ENCODE measurements around the gene RGS4.

RGS4 gene

DNA sequence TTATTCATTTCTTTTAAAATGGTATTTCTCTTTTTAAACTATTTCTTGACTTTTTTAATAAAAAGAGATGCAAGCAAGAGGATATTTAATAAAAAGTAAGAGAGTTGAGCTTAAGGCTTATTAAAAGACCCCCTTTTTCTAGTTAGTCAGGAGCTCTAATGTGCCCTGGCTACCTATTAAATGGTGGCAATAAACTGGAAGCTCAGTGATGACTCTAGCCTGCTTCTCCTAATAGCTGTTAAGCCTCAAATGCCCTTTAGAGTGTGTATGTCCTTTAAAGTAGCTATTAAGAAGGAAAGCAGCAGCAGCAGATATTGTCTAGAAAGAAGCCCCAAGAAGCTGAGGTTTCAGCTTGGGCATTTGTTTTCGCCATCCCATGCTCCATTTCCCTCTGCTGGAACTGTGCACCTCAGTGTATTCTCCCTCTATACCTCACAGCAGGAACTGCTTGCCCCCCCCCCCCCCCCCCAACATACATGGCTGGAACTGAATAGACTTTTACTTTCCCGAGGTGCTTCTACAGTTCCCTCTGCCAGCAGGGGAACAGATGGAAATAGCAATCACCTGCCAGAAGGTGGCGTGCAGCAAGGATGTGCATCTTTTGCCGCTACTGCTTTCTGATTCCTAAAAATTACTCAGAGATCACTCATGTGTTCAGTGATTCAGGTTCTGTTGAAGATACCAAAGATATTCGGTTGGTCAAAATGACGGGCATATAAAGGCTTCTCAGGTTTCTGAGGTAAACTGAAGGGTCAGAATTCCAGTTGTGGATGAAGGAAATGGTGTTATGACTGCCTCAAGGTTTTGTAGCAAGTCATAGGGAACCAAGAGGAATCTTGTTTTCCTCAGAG, 2.5 kb downstream of the RGS4 start:
- TF ChIP-seq, protein P1, sequence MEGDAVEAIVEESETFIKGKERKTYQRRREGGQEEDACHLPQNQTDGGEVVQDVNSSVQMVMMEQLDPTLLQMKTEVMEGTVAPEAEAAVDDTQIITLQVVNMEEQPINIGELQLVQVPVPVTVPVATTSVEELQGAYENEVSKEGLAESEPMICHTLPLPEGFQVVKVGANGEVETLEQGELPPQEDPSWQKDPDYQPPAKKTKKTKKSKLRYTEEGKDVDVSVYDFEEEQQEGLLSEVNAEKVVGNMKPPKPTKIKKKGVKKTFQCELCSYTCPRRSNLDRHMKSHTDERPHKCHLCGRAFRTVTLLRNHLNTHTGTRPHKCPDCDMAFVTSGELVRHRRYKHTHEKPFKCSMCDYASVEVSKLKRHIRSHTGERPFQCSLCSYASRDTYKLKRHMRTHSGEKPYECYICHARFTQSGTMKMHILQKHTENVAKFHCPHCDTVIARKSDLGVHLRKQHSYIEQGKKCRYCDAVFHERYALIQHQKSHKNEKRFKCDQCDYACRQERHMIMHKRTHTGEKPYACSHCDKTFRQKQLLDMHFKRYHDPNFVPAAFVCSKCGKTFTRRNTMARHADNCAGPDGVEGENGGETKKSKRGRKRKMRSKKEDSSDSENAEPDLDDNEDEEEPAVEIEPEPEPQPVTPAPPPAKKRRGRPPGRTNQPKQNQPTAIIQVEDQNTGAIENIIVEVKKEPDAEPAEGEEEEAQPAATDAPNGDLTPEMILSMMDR (IDR thresholded peaks at IDR 0.05; ENCODE audit: borderline replicate concordance, control extremely low read depth, extremely low read depth, insufficient read depth, missing control alignments), result peak; percentile 77
- peak; percentile 27 for DNase-seq (ENCODE audit: low spot score)
- in situ Hi-C loops (cut with MboI; ENCODE audit: low sequenced_read_pairs, unreplicated experiment), result loop anchor here (25.0 kb wide), 1 partner anchor 241 kb away; the partner anchor contains the start of gene NUF2

DNA sequence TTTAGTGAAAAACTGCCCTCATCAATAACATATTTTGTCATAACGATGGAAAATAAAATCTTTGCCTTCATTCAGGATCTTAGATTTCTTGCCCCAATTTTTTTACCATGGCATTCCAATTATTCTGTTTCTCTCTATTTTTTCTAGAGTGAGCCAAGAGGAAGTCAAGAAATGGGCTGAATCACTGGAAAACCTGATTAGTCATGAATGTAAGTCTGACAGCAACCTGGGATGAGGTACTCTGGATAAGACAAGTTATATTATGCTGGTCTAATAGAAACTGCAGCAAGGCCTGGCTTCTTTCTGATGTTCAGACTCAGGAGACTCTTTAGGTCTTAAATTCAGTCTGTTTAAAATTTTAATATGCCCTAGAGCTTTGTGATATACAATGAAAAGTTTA, 3.5 kb downstream of the RGS4 start:
- no peak for DNase-seq (ENCODE audit: low spot score)
- TF ChIP-seq, protein P1 (IDR thresholded peaks at IDR 0.05; ENCODE audit: borderline replicate concordance, control extremely low read depth, extremely low read depth, insufficient read depth, missing control alignments), result no peak
- in situ Hi-C loops (cut with MboI; ENCODE audit: low sequenced_read_pairs, unreplicated experiment), result loop anchor here (25.0 kb wide), 1 partner anchor 240 kb away; the partner anchor contains the start of gene NUF2

DNA sequence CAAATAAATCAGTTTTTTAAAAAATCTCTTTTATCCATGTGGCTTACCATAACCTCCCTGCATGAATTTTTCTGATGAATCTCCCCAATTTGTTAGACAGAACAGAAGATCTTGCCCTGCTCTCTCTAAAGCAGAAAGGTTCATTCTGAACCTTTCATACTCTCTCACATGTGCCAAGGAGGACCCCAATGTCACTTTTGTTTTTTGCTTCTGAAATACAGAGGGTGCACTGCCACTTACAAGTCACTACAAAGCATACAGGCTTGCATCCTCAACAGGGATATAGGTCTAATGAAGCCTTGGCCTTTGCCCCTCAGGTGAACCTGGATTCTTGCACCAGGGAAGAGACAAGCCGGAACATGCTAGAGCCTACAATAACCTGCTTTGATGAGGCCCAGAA, 4.8 kb downstream of the RGS4 start:
- in situ Hi-C loops (cut with MboI; ENCODE audit: low sequenced_read_pairs, unreplicated experiment), result loop anchor here (25.0 kb wide), 1 partner anchor 238 kb away; the partner anchor contains the start of gene NUF2

DNA sequence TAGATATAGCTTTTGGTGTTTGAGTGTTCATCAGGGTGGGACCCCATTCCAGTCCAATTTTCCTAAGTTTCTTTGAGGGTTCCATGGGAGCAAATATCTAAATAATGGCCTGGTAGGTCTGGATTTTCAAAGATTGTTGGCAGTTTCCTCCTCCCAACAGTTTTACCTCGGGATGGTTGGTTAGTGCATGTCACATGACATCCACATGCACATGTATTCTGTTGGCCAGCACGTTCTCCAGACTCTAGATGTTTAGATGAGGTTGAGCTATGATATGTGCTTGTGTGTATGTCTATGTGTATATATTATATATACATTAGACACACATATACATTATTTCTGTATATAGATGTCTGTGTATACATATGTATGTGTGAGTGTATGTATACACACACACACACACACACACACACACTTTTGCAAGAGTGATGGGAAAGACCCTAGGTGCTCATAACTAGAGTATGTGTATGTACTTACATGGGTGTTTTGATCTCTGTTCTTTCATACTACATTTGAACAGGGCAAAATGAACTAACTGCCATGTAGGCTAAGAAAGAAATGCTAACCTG, 5.6 kb downstream of the RGS4 start:
- TF ChIP-seq, protein P1 (IDR thresholded peaks at IDR 0.05; ENCODE audit: borderline replicate concordance, control extremely low read depth, extremely low read depth, insufficient read depth, missing control alignments), result no peak
- in situ Hi-C loops (cut with MboI; ENCODE audit: low sequenced_read_pairs, unreplicated experiment), result loop anchor here (25.0 kb wide), 2 partner anchors 87 to 238 kb away; partner anchors contain the start of gene NUF2

More for the DNA sequence above, 4.8 kb downstream of the RGS4 start:
- no peak for DNase-seq (ENCODE audit: low spot score)
- TF ChIP-seq, protein P1 (IDR thresholded peaks at IDR 0.05; ENCODE audit: borderline replicate concordance, control extremely low read depth, extremely low read depth, insufficient read depth, missing control alignments), result no peak

DNA sequence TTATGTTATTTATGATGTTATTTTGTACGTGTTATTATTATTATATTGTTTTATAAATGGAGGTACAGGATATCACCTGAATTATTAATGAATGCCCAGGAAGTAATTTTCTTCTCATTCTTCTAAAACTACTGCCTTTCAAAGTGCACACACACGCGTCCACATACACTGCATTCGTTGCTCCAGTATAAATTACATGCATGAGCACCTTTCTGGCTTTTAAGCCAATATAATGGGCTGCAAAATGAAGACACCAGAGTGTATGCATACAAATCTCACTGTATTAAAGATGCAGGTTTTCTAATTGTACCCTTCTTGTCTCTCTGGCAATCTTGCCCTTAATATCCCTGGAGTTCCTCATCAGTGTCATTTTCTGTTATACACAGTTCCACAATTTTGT, 6.9 kb downstream of the RGS4 start:
- TF ChIP-seq, protein P1 (IDR thresholded peaks at IDR 0.05; ENCODE audit: borderline replicate concordance, control extremely low read depth, extremely low read depth, insufficient read depth, missing control alignments), result no peak
- in situ Hi-C loops (cut with MboI; ENCODE audit: low sequenced_read_pairs, unreplicated experiment), result loop anchor here (25.0 kb wide), 1 partner anchor 89 kb away; no protein-coding TSS in a partner anchor
- DNase-seq (ENCODE audit: low spot score), result no peak

More for the DNA sequence above, 5.6 kb downstream of the RGS4 start:
- DNase-seq (ENCODE audit: low spot score), result no peak

DNA sequence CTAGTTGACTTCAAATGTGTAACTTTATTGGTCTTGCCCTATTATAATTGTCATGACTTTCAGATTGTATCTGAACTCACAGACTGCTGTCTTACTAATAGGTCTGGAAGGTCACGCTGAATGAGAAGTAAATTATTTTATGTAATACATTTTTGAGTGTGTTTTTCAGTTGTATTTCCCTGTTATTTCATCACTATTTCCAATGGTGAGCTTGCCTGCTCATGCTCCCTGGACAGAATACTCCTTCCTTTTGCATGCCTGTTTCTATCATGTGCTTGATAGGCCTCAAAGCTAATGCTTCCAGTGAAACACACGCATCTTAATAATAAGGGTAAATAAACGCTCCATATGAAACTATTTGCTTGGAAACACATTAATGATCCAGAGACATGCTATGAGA, 7.3 kb downstream of the RGS4 start:
- in situ Hi-C loops (cut with MboI; ENCODE audit: low sequenced_read_pairs, unreplicated experiment), result loop anchor here (25.0 kb wide), 1 partner anchor 89 kb away; no protein-coding TSS in a partner anchor
- no peak for DNase-seq (ENCODE audit: low spot score)
- TF ChIP-seq, protein P1 (IDR thresholded peaks at IDR 0.05; ENCODE audit: borderline replicate concordance, control extremely low read depth, extremely low read depth, insufficient read depth, missing control alignments), result no peak

All from GM13976 (cell line).